Endothelial cell of umbilical vein (primary cell): ENCODE data around the gene AVL9. TPM values are rescaled to one million over a fixed set of nuclear protein-coding genes. Genes with fewer than 3 reads are reported as not detected.

Experiments used
- BruUV-seq: library from RNA; stranded (reverse); fragments of 400-500 nt; replicated peaks from 2 replicates; lab custom pipeline; 2021; lab: Mats Ljungman, UMichigan
- CTCF ChIA-PET: fragments of 300-600, 350-600 bp; sonication (Branson Sonifier 250); formaldehyde crosslinking; loops from one replicate; lab custom pipeline; 2021; ENCODE audit warnings: antibody characterized with exemption, inconsistent platforms; lab: Charles Lee
- POLR2A ChIA-PET: fragments of 300-600, 350-600 bp; sonication (Branson Sonifier 250); formaldehyde crosslinking; loops from one replicate; lab custom pipeline; 2021; ENCODE audit warnings: antibody characterized with exemption, inconsistent platforms; lab: Charles Lee
- DNase-seq: peaks from one replicate; pipeline ENCODE4 v3.0.0-alpha.2; 2011; ENCODE audit warnings: low read depth, low spot score
- FAIRE-seq: peaks from 2 replicates; lab custom pipeline; 2011; peaks lifted over from hg19 to GRCh38; lab: Jason Lieb, UNC
- H2AFZ ChIP-seq: 2 replicates; pipeline ENCODE4 v1.6.0; 2012; ENCODE audit warnings: low read depth, low read length, control low read depth, inconsistent platforms
- H3K27ac ChIP-seq: 2 replicates; pipeline ENCODE4 v1.5.1; 2011; ENCODE audit warnings: low read depth, mild to moderate bottlenecking, control low read depth, low read length, moderate library complexity; ENCODE audit not compliant: insufficient read depth
- H3K27me3 ChIP-seq, 2 experiments: 2 replicates each; pipeline versions ENCODE4 v1.6.0 to v1.6.1; 2011; ENCODE audit warnings: low read length in 2 of 2, mixed read lengths in 1 of 2; ENCODE audit not compliant: control insufficient read depth in 2 of 2, insufficient read depth in 2 of 2
- H3K36me3 ChIP-seq, 2 experiments: 2 replicates in 1 of 2; 3 replicates in 1 of 2; pipeline ENCODE4 v1.5.1; 2011; ENCODE audit warnings: low read length in 2 of 2, mild to moderate bottlenecking in 1 of 2, moderate library complexity in 1 of 2; ENCODE audit not compliant: control insufficient read depth in 2 of 2, insufficient read depth in 2 of 2; ENCODE audit errors: extremely low read depth in 1 of 2
- H3K4me1 ChIP-seq: 3 replicates; pipeline ENCODE4 v1.5.1; 2011; ENCODE audit warnings: mild to moderate bottlenecking, low read length; ENCODE audit not compliant: control insufficient read depth, insufficient read depth; ENCODE audit errors: extremely low read depth
- H3K4me2 ChIP-seq: 2 replicates; pipeline ENCODE4 v1.6.1; 2011; ENCODE audit warnings: low read length, control low read depth, mixed read lengths; ENCODE audit not compliant: insufficient read depth
- H3K4me3 ChIP-seq, 3 experiments: fragments of 200-600 bp in 1 of 3; sonication (generic), shearing (Covaris generic) in 1 of 3; replicated peaks in 1 of 3; 2 replicates each; pipeline ENCODE4 v1.5.1; 2011 to 2016; ENCODE audit warnings: control low read depth in 3 of 3, low read length in 3 of 3, mild to moderate bottlenecking in 2 of 3, inconsistent platforms in 1 of 3, low read depth in 1 of 3, moderate library complexity in 1 of 3; ENCODE audit not compliant: insufficient read depth in 1 of 3
- H3K79me2 ChIP-seq: 2 replicates; pipeline ENCODE4 v1.6.0; 2012; ENCODE audit warnings: low read length, inconsistent platforms; ENCODE audit not compliant: control insufficient read depth, insufficient read depth
- H3K9ac ChIP-seq: replicated peaks from 2 replicates; pipeline ENCODE3; 2011; ENCODE audit warnings: low read length, control low read depth; ENCODE audit not compliant: insufficient read depth; ENCODE audit errors: extremely low read depth
- H3K9me1 ChIP-seq: replicated peaks from 3 replicates; pipeline ENCODE4 v1.6.0; 2011; ENCODE audit warnings: mild to moderate bottlenecking, low read length; ENCODE audit not compliant: control insufficient read depth, insufficient read depth; ENCODE audit errors: extremely low read depth
- H3K9me3 ChIP-seq: replicated peaks from 2 replicates; pipeline ENCODE4 v1.5.1; 2012; ENCODE audit warnings: low read length, inconsistent platforms; ENCODE audit not compliant: control insufficient read depth, insufficient read depth
- H4K20me1 ChIP-seq: replicated peaks from 2 replicates; pipeline ENCODE3; 2011; ENCODE audit warnings: mild to moderate bottlenecking, low read length; ENCODE audit not compliant: control insufficient read depth, insufficient read depth; ENCODE audit errors: extremely low read depth
- CTCF ChIP-seq, 2 donors: IDR thresholded peaks; 1 replicate in 1 of 2; 2 replicates in 1 of 2; pipeline ENCODE4 v1.5.1; 2011; ENCODE audit warnings: low read length in 2 of 2, mild to moderate bottlenecking in 2 of 2, moderate library complexity in 2 of 2, control low read depth in 1 of 2, inconsistent platforms in 1 of 2, low read depth in 1 of 2; ENCODE audit not compliant: insufficient read depth in 1 of 2; ENCODE audit errors: extremely low read depth in 1 of 2
- EZH2 ChIP-seq: IDR thresholded peaks from 2 replicates; pipeline ENCODE4 v1.6.1; 2012; ENCODE audit warnings: borderline replicate concordance, low read depth, mild to moderate bottlenecking, moderate library complexity, low read length, inconsistent platforms; ENCODE audit not compliant: severe bottlenecking
- FOS ChIP-seq: IDR thresholded peaks from 2 replicates; pipeline ENCODE4 v1.6.1; 2011; ENCODE audit warnings: mild to moderate bottlenecking, low read length, moderate library complexity, borderline replicate concordance; ENCODE audit not compliant: insufficient read depth
- GATA2 ChIP-seq: IDR thresholded peaks from 2 replicates; pipeline ENCODE4 v1.7.0; 2011; ENCODE audit warnings: low read depth, mild to moderate bottlenecking, moderate library complexity, mixed read lengths, low read length; ENCODE audit not compliant: insufficient read length, insufficient read depth
- MAX ChIP-seq: IDR thresholded peaks from 2 replicates; pipeline ENCODE4 v1.6.1; 2011; ENCODE audit not compliant: insufficient read depth, insufficient read length
- MYC ChIP-seq: IDR thresholded peaks from one replicate; pipeline ENCODE4 v1.6.1; 2011; ENCODE audit warnings: mild to moderate bottlenecking, low read depth, low read length
- POLR2A ChIP-seq: IDR thresholded peaks from 2 replicates; pipeline ENCODE4 v1.6.1; 2012; ENCODE audit warnings: low read depth, mild to moderate bottlenecking, control low read depth, low read length
- POLR2AphosphoS5 ChIP-seq: IDR thresholded peaks from 2 replicates; pipeline ENCODE4 v1.6.1; 2012; ENCODE audit warnings: low read depth, mild to moderate bottlenecking, control low read depth, low read length, moderate library complexity; ENCODE audit not compliant: insufficient read depth
- dilution Hi-C: fragments of 300-500 bp; cut with MboI; formaldehyde crosslinking; loops from one replicate; pipeline ENCODE4 v1.15.0; 2019; ENCODE audit warnings: low sequenced_read_pairs; ENCODE audit not compliant: extremely low pct_ligation_motif_present
- intact Hi-C: fragments of 100-400 bp; cut with micrococcal nuclease; formaldehyde crosslinking; loops from one replicate; pipeline ENCODE4 v1.10.0; 2022
- polyA plus RNA-seq, 4 experiments: library from polyadenylated mRNA; depleted of rRNA in 3 of 4; stranded (reverse) in 3 of 4; unstranded in 1 of 4; fragments of >200 nt; gene quantifications; 2 replicates each; pipeline versions ENCODE4 v1.2.1 to v1.2.3, GENCODE V29; 2011 to 2012; ENCODE audit warnings: missing spikeins in 1 of 4
- total RNA-seq: library from RNA; stranded (reverse); gene quantifications from 2 replicates; pipeline ENCODE4 v1.2.3, GENCODE V29; 2021

The AVL9 gene
- total and polyA plus RNA-seq, 2 donors (not counting 3 experiments of a cell fraction or from before 2014, with no cell fraction given): 12.7 to 42.5 TPM

- Histone ChIP-seq H3K36me3 (no peaks in the 10 kb centered on the region), H3K27ac (no peak overlapping the region), H3K79me2 (no peaks in the 10 kb centered on the region), H3K4me1 (no peaks in the 10 kb centered on the region), H3K4me2 (no peak overlapping the region), H3K4me3 (no peak overlapping the region), H3K9me3 (no peaks in the 10 kb centered on the region), H3K27me3 (no peaks in the 10 kb centered on the region), H2AFZ (no peak overlapping the region), H3K9ac (no peak overlapping the region), H4K20me1 (no peaks in the 10 kb centered on the region), H3K9me1 (no peaks in the 10 kb centered on the region)
- CTCF ChIA-PET: no interaction called here
- no TSS peak for BruUV-seq
- peak; percentile 22 for DNase-seq
- dilution Hi-C loops (no loop called here), intact Hi-C loops (no loop called here)
- POLR2A ChIA-PET: no interaction called here
- FAIRE-seq: no peak
- TF ChIP-seq POLR2AphosphoS5 (no peak), POLR2A (no peak), CTCF (IDR thresholded peaks at IDR 0.05; ENCODE audit: extremely low read depth in 1 of 2, insufficient read depth in 1 of 2, low read depth in 1 of 2, low read length in 2 of 2) (no peak), GATA2 (no peak), MYC (no peak), FOS (no peak), EZH2 (no peak), MAX (no peak)
Observed at GRCh38 chr7:32616625-32617024, 121.3 kb downstream of the AVL9 start.
